GM12865 (cell line): ENCODE results near the gene DHX9.
A peak's percentile ranks its signal among the peaks of the same experiment; 100 is the strongest.

Experiments
- DNase-seq: peaks from one replicate; pipeline ENCODE4 v3.0.0; 2010; ENCODE audit warnings: low read depth
- H3K4me3 ChIP-seq: 2 replicates; pipeline ENCODE4 v1.5.1; 2011; ENCODE audit warnings: mild to moderate bottlenecking, low read depth, low read length, control low read depth
- CTCF ChIP-seq: IDR thresholded peaks from 2 replicates; pipeline ENCODE4 v1.5.1; 2011; ENCODE audit warnings: low read length, control low read depth, low read depth, inconsistent platforms; ENCODE audit not compliant: insufficient read depth; ENCODE audit errors: missing control alignments

DHX9 gene

GRCh38 chr1:182927693-182928433 lies 88.7 kb downstream of the DHX9 start:
- no peak overlapping the region for H3K4me3 ChIP-seq
- DNase-seq = peak; percentile 14
- no peak for TF ChIP-seq CTCF

GRCh38 chr1:182930985-182931384 lies 91.8 kb downstream of the DHX9 start:
- no peak for DNase-seq
- H3K4me3 ChIP-seq = no peak overlapping the region
- no peak for TF ChIP-seq CTCF

- no peak for DNase-seq
- TF ChIP-seq CTCF = no peak
- no peak overlapping the region for H3K4me3 ChIP-seq
Measured at GRCh38 chr1:182935716-182936115, 96.6 kb downstream of the DHX9 start.
